Measurements from ENCODE around the gene LUC7L3. TPM values are rescaled to one million over a fixed set of nuclear protein-coding genes. Genes with fewer than 3 reads are reported as not detected.

LUC7L3 gene
- total RNA-seq, 1 donor from 2014 or later = 71.5 TPM

DNA sequence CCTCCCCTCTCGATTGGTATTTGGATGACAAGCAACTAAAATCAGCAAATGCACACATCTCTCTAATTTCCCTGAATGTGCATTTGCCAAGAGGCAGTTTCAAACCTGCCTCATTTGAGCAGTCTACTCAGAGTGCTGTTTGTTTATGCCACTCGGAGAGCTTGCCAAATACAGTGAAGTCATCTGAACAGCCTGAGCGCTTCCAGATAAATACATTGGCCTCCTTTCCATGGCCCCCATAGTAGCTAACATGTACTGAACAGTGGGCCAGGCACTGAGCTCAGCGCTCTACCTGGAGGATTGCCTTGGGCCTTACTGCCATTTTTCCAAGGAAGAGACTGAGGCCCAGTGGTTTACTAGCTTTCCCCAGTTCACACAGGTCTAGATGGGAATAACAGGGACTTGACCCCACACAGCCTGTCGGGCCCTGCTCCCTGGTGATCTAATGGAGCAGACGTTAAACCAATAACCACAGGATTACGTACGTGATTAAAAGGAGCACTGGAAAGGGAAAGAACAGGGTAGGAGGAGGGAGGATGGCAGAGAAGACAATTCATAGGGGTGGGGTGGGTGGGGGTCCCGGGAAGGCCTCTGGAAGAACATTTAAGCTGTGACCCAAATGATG is 66.7 kb downstream of the LUC7L3 start:
- Mint-ChIP-seq H3K27ac (ENCODE audit: unreplicated experiment) (no peak overlapping the region), H3K27me3 (ENCODE audit: low read depth) (no peaks in the 10 kb centered on the region), H3K4me1 (ENCODE audit: low read depth) (peaks cover 3% of the 10 kb centered on the region), H3K36me3 (ENCODE audit: low read depth) (no peaks in the 10 kb centered on the region), H3K4me3 (ENCODE audit: unreplicated experiment) (no peak overlapping the region), H3K9me3 (ENCODE audit: low read depth) (no peaks in the 10 kb centered on the region)
- no peak for DNase-seq (ENCODE audit: low spot score)
- TF ChIP-seq, protein P1, sequence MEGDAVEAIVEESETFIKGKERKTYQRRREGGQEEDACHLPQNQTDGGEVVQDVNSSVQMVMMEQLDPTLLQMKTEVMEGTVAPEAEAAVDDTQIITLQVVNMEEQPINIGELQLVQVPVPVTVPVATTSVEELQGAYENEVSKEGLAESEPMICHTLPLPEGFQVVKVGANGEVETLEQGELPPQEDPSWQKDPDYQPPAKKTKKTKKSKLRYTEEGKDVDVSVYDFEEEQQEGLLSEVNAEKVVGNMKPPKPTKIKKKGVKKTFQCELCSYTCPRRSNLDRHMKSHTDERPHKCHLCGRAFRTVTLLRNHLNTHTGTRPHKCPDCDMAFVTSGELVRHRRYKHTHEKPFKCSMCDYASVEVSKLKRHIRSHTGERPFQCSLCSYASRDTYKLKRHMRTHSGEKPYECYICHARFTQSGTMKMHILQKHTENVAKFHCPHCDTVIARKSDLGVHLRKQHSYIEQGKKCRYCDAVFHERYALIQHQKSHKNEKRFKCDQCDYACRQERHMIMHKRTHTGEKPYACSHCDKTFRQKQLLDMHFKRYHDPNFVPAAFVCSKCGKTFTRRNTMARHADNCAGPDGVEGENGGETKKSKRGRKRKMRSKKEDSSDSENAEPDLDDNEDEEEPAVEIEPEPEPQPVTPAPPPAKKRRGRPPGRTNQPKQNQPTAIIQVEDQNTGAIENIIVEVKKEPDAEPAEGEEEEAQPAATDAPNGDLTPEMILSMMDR (IDR thresholded peaks at IDR 0.05) = no peak

DNA sequence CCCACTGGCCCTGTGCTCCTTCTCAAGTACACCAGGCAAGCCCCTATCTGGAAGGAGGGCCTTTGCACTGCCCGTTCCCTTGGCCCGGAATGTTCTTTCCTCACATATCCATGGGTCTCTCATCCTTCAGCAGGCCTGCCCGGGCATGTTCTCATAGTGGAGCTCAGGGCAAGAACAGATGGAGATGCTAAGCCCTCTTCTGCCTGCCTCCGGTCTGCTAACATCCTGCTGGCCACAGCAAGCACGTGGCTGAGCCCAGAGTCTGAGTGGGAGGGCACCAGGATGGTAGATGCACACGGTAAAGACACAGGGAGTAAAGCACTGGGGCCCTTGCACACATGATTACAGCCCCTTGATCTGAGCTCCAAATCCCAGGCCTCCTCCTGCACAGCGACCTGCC is 67.7 kb downstream of the LUC7L3 start:
- no peaks in the 10 kb centered on the region for H3K9me3 Mint-ChIP-seq (ENCODE audit: low read depth)
- no peak overlapping the region for H3K4me3 Mint-ChIP-seq (ENCODE audit: unreplicated experiment)
- no peaks in the 10 kb centered on the region for H3K36me3 Mint-ChIP-seq (ENCODE audit: low read depth)
- DNase-seq (ENCODE audit: low spot score) = no peak
- H3K27ac Mint-ChIP-seq (ENCODE audit: unreplicated experiment) = no peak overlapping the region
- H3K27me3 Mint-ChIP-seq (ENCODE audit: low read depth) = no peaks in the 10 kb centered on the region
- TF ChIP-seq, protein P1 (IDR thresholded peaks at IDR 0.05) = no peak
- H3K4me1 Mint-ChIP-seq (ENCODE audit: low read depth) = peaks cover 3% of the 10 kb centered on the region

DNA sequence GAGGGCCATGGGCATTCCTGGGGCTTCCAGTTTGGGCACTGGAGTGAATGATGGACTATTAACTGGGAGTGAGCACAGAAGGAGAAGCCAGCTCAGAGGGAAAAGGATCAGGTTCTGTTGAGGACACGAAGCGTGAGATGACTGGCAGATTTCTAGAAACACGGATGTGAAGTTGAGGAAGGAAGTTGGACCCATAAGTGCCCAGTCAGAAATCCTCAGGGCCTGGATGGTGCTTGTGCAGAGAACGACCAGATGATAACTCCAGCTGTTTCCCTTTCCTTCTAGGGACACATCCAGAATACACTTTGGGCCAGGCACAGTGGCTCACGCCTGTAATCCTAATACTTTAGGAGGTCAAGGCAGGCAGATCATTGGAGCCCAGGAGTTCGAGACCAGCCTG is 71.2 kb downstream of the LUC7L3 start:
- DNase-seq (ENCODE audit: low spot score) = no peak
- no peaks in the 10 kb centered on the region for H3K9me3 Mint-ChIP-seq (ENCODE audit: low read depth)
- H3K4me1 Mint-ChIP-seq (ENCODE audit: low read depth) = peaks cover 3% of the 10 kb centered on the region
- TF ChIP-seq, protein P1 (IDR thresholded peaks at IDR 0.05) = no peak
- no peak overlapping the region for H3K27ac Mint-ChIP-seq (ENCODE audit: unreplicated experiment)
- no peaks in the 10 kb centered on the region for H3K36me3 Mint-ChIP-seq (ENCODE audit: low read depth)
- H3K27me3 Mint-ChIP-seq (ENCODE audit: low read depth) = no peaks in the 10 kb centered on the region
- H3K4me3 Mint-ChIP-seq (ENCODE audit: unreplicated experiment) = no peak overlapping the region

DNA sequence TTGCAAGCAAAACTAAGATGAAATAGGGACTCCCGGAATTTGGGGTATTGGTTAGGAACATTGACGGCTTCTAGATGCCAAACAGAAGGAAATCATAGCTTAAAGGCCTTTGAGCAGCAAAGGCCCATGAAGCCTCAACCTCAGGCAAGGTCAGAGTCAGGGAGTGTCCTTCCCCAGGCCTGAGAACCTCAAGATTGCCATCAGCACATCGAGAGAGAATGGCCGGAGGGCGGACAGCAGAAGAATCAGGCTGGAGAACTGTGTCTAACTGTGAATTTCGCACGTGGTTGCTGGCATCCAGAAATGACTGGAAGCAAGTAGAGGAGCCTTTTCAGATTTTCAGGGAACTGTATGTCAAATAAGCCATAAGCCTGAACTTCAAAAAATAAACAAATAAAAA is 72.7 kb downstream of the LUC7L3 start:
- Mint-ChIP-seq H3K4me3 (ENCODE audit: unreplicated experiment) (no peak overlapping the region), H3K27ac (ENCODE audit: unreplicated experiment) (no peak overlapping the region), H3K27me3 (ENCODE audit: low read depth) (no peaks in the 10 kb centered on the region), H3K36me3 (ENCODE audit: low read depth) (no peaks in the 10 kb centered on the region), H3K4me1 (ENCODE audit: low read depth) (peaks cover 3% of the 10 kb centered on the region), H3K9me3 (ENCODE audit: low read depth) (no peaks in the 10 kb centered on the region)
- TF ChIP-seq, protein P1 (IDR thresholded peaks at IDR 0.05) = no peak
- no peak for DNase-seq (ENCODE audit: low spot score)

DNA sequence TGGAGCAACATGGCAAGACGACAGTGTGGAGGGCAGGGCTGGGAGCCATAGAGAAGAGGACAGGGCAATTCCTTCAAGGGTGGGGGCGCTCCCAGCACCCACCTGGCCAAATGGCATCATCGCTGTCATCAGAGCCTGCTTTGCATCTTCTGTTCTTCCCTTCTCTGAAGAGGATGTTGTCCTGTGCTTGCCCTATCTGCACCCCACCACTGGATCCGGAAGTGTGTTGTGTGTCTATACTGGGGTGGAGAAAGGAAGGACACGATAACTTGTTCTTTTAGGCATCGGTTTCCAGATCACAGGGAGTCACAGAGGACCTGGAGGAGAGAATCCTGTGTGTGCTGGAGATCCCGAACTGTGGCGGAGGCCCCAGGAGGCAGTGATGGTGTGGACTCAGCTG is 73.6 kb downstream of the LUC7L3 start:
- no peaks in the 10 kb centered on the region for H3K27me3 Mint-ChIP-seq (ENCODE audit: low read depth)
- H3K36me3 Mint-ChIP-seq (ENCODE audit: low read depth) = no peaks in the 10 kb centered on the region
- peaks cover 3% of the 10 kb centered on the region for H3K4me1 Mint-ChIP-seq (ENCODE audit: low read depth)
- H3K4me3 Mint-ChIP-seq (ENCODE audit: unreplicated experiment) = no peak overlapping the region
- DNase-seq (ENCODE audit: low spot score) = no peak
- H3K27ac Mint-ChIP-seq (ENCODE audit: unreplicated experiment) = no peak overlapping the region
- no peaks in the 10 kb centered on the region for H3K9me3 Mint-ChIP-seq (ENCODE audit: low read depth)
- TF ChIP-seq, protein P1 (IDR thresholded peaks at IDR 0.05) = no peak

Data from chondrocyte (in vitro differentiated cells).